T-cell (primary cell): Measurements from ENCODE around the gene JAKMIP1. TPM values are rescaled to one million over a fixed set of nuclear protein-coding genes. Genes with fewer than 3 reads are reported as not detected.

Experiments
- ATAC-seq, 4 experiments: fragments of 200-7000 bp in 3 of 4; fragments of 150-1000 bp in 1 of 4; cut with Tn5 transposase; replicated peaks in 1 of 4; 1 replicate in 3 of 4; 2 replicates in 1 of 4; pipeline ENCODE4 v1.10.0; 2021; ENCODE audit warnings: moderate library complexity in 3 of 4, mild to moderate bottlenecking in 2 of 4, moderate number of reproducible peaks in 1 of 4
- CTCF ChIA-PET, 2 donors: fragments of 300-600 bp; sonication (Branson Sonifier 250); formaldehyde crosslinking; loops; one replicate each; lab custom pipeline; 2022; ENCODE audit warnings: antibody characterized with exemption in 2 of 2; lab: Charles Lee
- POLR2A ChIA-PET, 2 donors: fragments of 300-600 bp; sonication (Branson Sonifier 250); formaldehyde crosslinking; loops; one replicate each; lab custom pipeline; 2022; ENCODE audit warnings: antibody characterized with exemption in 2 of 2; lab: Charles Lee
- DNase-seq, 35 experiments: peaks; one replicate each; pipeline versions ENCODE4 v3.0.0 to v3.0.0-alpha.2; 2013 to 2023
- H3K27ac ChIP-seq: one replicate; pipeline ENCODE4 v1.5.1; 2013; ENCODE audit warnings: low read length
- H3K27me3 ChIP-seq, 2 experiments: replicated peaks in 1 of 2; 1 replicate in 1 of 2; 2 replicates in 1 of 2; pipeline versions ENCODE4 v1.6.1 to v1.7.0; 2013; ENCODE audit warnings: low read length in 1 of 2, mixed read lengths in 1 of 2; ENCODE audit not compliant: control insufficient read depth in 2 of 2, insufficient read depth in 2 of 2; ENCODE audit errors: extremely low read depth in 1 of 2
- H3K36me3 ChIP-seq, 2 donors: 1 replicate in 1 of 2; 2 replicates in 1 of 2; pipeline versions ENCODE4 v1.6.1 to v1.7.0; 2013; ENCODE audit warnings: low read length in 1 of 2; ENCODE audit not compliant: control insufficient read depth in 2 of 2, insufficient read depth in 1 of 2; ENCODE audit errors: extremely low read depth in 1 of 2
- H3K4me1 ChIP-seq, 2 experiments: 1 replicate in 1 of 2; 2 replicates in 1 of 2; pipeline versions ENCODE4 v1.6.1 to v1.7.0; 2013; ENCODE audit warnings: low read length in 2 of 2, mixed read lengths in 1 of 2; ENCODE audit not compliant: insufficient read depth in 2 of 2, control insufficient read depth in 1 of 2; ENCODE audit errors: extremely low read depth in 1 of 2
- H3K4me3 ChIP-seq, 2 donors: 1 replicate in 1 of 2; 2 replicates in 1 of 2; pipeline versions ENCODE4 v1.5.1 to v1.7.0; 2013; ENCODE audit warnings: mild to moderate bottlenecking in 2 of 2, low read length in 1 of 2, moderate library complexity in 1 of 2; ENCODE audit not compliant: control insufficient read depth in 1 of 2; ENCODE audit errors: extremely low read depth in 1 of 2
- H3K9me3 ChIP-seq: 2 replicates; pipeline ENCODE4 v1.7.0; 2013
- H3K27ac Mint-ChIP-seq, 2 donors: one replicate each; pipeline ENCODE4 v1.8.0; 2020 to 2021; ENCODE audit warnings: mild to moderate bottlenecking in 2 of 2, mixed read lengths in 2 of 2
- H3K27me3 Mint-ChIP-seq, 2 donors: one replicate each; pipeline ENCODE4 v1.8.0; 2021 to 2022; ENCODE audit warnings: mixed read lengths in 2 of 2
- H3K36me3 Mint-ChIP-seq: one replicate; pipeline ENCODE4 v1.8.0; 2021; ENCODE audit warnings: mixed read lengths
- H3K4me1 Mint-ChIP-seq, 3 donors: one replicate each; pipeline ENCODE4 v1.8.0; 2020 to 2022; ENCODE audit warnings: mixed read lengths in 3 of 3, mild to moderate bottlenecking in 1 of 3
- H3K4me3 Mint-ChIP-seq, 3 donors: one replicate each; pipeline ENCODE4 v1.8.0; 2020 to 2022; ENCODE audit warnings: mild to moderate bottlenecking in 3 of 3, mixed read lengths in 3 of 3, moderate library complexity in 3 of 3
- H3K9me3 Mint-ChIP-seq, 3 donors: one replicate each; pipeline ENCODE4 v1.8.0; 2020 to 2022; ENCODE audit warnings: mixed read lengths in 3 of 3
- WGBS: methylation state at CpG from one replicate; pipeline ENCODE4 v1.1.5; 2013; ENCODE audit warnings: missing lambda C conversion rate; ENCODE audit not compliant: insufficient coverage; 5-methylcytosine and 5-hydroxymethylcytosine counted together
- total RNA-seq, 35 experiments: library from RNA in 6 of 35; stranded (reverse) in 6 of 35; fragments of 120-200 nt in 1 of 35; gene quantifications; one replicate each; pipeline versions ENCODE4 v1.2.1 to v1.2.4 and lab custom pipeline; 2013 to 2026

JAKMIP1 gene
- total RNA-seq, 5 donors from 2014 or later (not counting 1 experiment from before 2014, with no cell fraction given): 3.5 to 14.0 (median 6.1) TPM

- Histone ChIP-seq H3K27ac (no peak overlapping the region), H3K4me1 (no peaks in the 10 kb centered on the region), H3K27me3 (no peaks in the 10 kb centered on the region), H3K9me3 (no peaks in the 10 kb centered on the region), H3K36me3 (no peaks in the 10 kb centered on the region), H3K4me3 (no peak overlapping the region)
- Mint-ChIP-seq H3K36me3 (no peaks in the 10 kb centered on the region), H3K27me3 (peaks cover 0 to 4% of the 10 kb centered on the region in 2 donors), H3K4me3 (no peak overlapping the region), H3K4me1 (no peaks in the 10 kb centered on the region), H3K27ac (no peak overlapping the region), H3K9me3 (no peaks in the 10 kb centered on the region)
- DNase-seq: no peak
- 83% methylated on average over 6 of the region's 6 CpGs for WGBS
- no peak for ATAC-seq
- CTCF ChIA-PET: no interaction called here
- POLR2A ChIA-PET: no interaction called here
Measured at GRCh38 chr4:6029254-6029653, 171.1 kb downstream of the JAKMIP1 start.

GRCh38 chr4:6028168-6028567 is 172.2 kb downstream of the JAKMIP1 start:
- Mint-ChIP-seq H3K36me3 (no peaks in the 10 kb centered on the region), H3K4me3 (no peak overlapping the region), H3K4me1 (no peaks in the 10 kb centered on the region), H3K9me3 (no peaks in the 10 kb centered on the region), H3K27ac (no peak overlapping the region), H3K27me3 (peaks cover 2 to 4% of the 10 kb centered on the region in 2 donors)
- WGBS: 75% methylated on average over 9 of the region's 10 CpGs
- Histone ChIP-seq H3K27ac (no peak overlapping the region), H3K4me1 (no peaks in the 10 kb centered on the region), H3K9me3 (no peaks in the 10 kb centered on the region), H3K4me3 (no peak overlapping the region), H3K27me3 (peaks cover 0 to 3% of the 10 kb centered on the region in 2 experiments), H3K36me3 (no peaks in the 10 kb centered on the region)
- no peak for ATAC-seq
- no peak for DNase-seq
- ChIA-PET CTCF (no interaction called here), POLR2A (no interaction called here)

DNA sequence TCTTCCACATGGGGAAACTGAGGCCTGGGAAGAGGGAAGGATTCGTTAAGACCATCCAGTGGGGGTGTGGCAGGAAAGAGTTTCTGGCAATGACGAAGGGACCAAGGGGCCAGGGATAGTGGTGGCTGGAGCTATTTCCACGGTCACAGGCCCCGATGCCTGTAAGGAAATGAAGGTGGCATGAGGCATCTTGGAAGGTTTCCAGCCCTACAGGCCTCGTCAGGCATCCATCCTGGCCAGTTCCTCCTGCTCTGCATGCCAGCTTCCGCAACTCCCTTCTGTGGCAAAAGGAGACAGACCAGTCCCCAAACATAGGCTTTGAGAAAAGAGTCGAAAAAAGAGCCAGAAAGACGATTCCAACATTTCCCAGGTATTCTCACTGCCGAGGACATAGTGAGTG is 173.0 kb downstream of the JAKMIP1 start:
- H3K4me3 Mint-ChIP-seq: no peak overlapping the region
- Histone ChIP-seq H3K9me3 (no peaks in the 10 kb centered on the region), H3K27me3 (peaks cover 0 to 3% of the 10 kb centered on the region in 2 experiments), H3K27ac (no peak overlapping the region), H3K4me1 (no peaks in the 10 kb centered on the region), H3K36me3 (no peaks in the 10 kb centered on the region), H3K4me3 (no peak overlapping the region)
- H3K36me3 Mint-ChIP-seq: no peaks in the 10 kb centered on the region
- no peaks in the 10 kb centered on the region for H3K4me1 Mint-ChIP-seq
- CTCF ChIA-PET: no interaction called here
- DNase-seq (no peak), ATAC-seq (no peak)
- H3K27ac Mint-ChIP-seq: no peak overlapping the region
- H3K9me3 Mint-ChIP-seq: no peaks in the 10 kb centered on the region
- POLR2A ChIA-PET: no interaction called here
- peaks cover 2 to 4% of the 10 kb centered on the region in 2 donors for H3K27me3 Mint-ChIP-seq
- 86% methylated on average over 6 of the region's 9 CpGs for WGBS

DNA sequence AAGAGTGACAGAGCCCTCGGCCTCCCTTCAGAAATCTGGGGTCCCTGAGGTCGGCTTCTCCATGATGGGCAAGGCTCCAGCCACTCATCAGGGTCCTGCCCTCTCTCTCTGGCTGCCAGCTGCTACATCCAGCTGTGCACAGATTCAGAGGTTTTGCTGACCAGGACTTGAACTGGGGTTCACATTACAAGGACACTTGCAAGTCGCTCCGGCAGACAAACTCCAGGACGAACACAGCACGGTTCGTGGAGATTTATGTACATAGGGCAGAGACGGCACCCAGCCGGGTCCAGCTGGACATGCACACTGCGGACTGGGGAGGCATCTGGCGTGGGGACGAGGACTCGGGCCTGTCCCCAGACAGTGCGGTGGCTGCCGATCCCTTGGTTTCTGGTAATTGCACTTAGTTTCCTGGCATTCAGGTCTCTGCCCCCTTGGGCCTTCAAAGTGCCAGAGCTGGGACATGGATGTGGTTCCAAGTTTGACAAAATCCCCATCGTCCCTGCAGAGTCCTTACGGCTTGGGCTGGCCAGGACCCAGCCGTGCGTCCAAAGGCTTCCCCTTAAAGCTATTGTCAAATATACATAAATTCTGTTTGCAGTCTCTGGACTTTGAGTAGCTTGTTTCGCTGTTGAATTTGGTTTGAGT is 175.9 kb downstream of the JAKMIP1 start:
- H3K27ac Mint-ChIP-seq: no peak overlapping the region
- DNase-seq (no peak), ATAC-seq (no peak)
- WGBS: 91% methylated on average over 15 of the region's 20 CpGs
- H3K4me1 Mint-ChIP-seq: no peaks in the 10 kb centered on the region
- peaks cover 2 to 4% of the 10 kb centered on the region in 2 donors for H3K27me3 Mint-ChIP-seq
- no peaks in the 10 kb centered on the region for H3K4me1 ChIP-seq
- ChIA-PET CTCF (no interaction called here), POLR2A (no interaction called here)
- peaks cover 0 to 4% of the 10 kb centered on the region in 2 experiments for H3K27me3 ChIP-seq
- H3K4me3 ChIP-seq: no peak overlapping the region
- no peaks in the 10 kb centered on the region for H3K36me3 ChIP-seq
- no peaks in the 10 kb centered on the region for H3K36me3 Mint-ChIP-seq
- no peaks in the 10 kb centered on the region for H3K9me3 ChIP-seq
- no peak overlapping the region for H3K4me3 Mint-ChIP-seq
- H3K9me3 Mint-ChIP-seq: no peaks in the 10 kb centered on the region
- H3K27ac ChIP-seq: no peak overlapping the region

GRCh38 chr4:6023731-6024130 is 176.6 kb downstream of the JAKMIP1 start:
- POLR2A ChIA-PET: no interaction called here
- H3K9me3 Mint-ChIP-seq: no peaks in the 10 kb centered on the region
- 45% methylated on average over 7 of the region's 10 CpGs for WGBS

GRCh38 chr4:6022607-6023288 is 177.6 kb downstream of the JAKMIP1 start:
- ATAC-seq (no peak), DNase-seq (no peak)
- WGBS: 91% methylated on average over 24 of the region's 30 CpGs
- H3K27ac ChIP-seq: no peak overlapping the region
- H3K27me3 Mint-ChIP-seq: peaks cover 6 to 15% of the 10 kb centered on the region in 2 donors
- no peak overlapping the region for H3K27ac Mint-ChIP-seq
- ChIA-PET POLR2A (no interaction called here), CTCF (no interaction called here)
- no peaks in the 10 kb centered on the region for H3K9me3 Mint-ChIP-seq
- no peaks in the 10 kb centered on the region for H3K9me3 ChIP-seq
- no peaks in the 10 kb centered on the region for H3K36me3 Mint-ChIP-seq
- no peaks in the 10 kb centered on the region for H3K36me3 ChIP-seq
- H3K4me3 Mint-ChIP-seq: no peak overlapping the region
- no peaks in the 10 kb centered on the region for H3K4me1 Mint-ChIP-seq
- no peak overlapping the region for H3K4me3 ChIP-seq
- H3K27me3 ChIP-seq: peaks cover 0 to 8% of the 10 kb centered on the region in 2 experiments
- H3K4me1 ChIP-seq: no peaks in the 10 kb centered on the region

More at GRCh38 chr4:6023731-6024130, 176.6 kb downstream of the JAKMIP1 start:
- Mint-ChIP-seq H3K36me3 (no peaks in the 10 kb centered on the region), H3K27ac (no peak overlapping the region), H3K4me3 (no peak overlapping the region), H3K27me3 (peaks cover 6 to 10% of the 10 kb centered on the region in 2 donors), H3K4me1 (no peaks in the 10 kb centered on the region)
- Histone ChIP-seq H3K4me1 (no peaks in the 10 kb centered on the region), H3K27ac (no peak overlapping the region), H3K27me3 (peaks cover 0 to 8% of the 10 kb centered on the region in 2 experiments), H3K9me3 (no peaks in the 10 kb centered on the region), H3K4me3 (no peak overlapping the region), H3K36me3 (no peaks in the 10 kb centered on the region)
- CTCF ChIA-PET: no interaction called here
- ATAC-seq: no peak
- no peak for DNase-seq
